GM12873 (cell line): ENCODE results near the gene SYMPK.

Source experiments
- TF ChIP-seq, protein P1 (sequence below): IDR thresholded peaks from 2 replicates; pipeline ENCODE4 v1.5.1; 2012; ENCODE audit warnings: low read depth, mild to moderate bottlenecking, moderate library complexity, low read length, control low read depth; ENCODE audit not compliant: insufficient read depth; ENCODE audit errors: missing control alignments

SYMPK gene

DNA sequence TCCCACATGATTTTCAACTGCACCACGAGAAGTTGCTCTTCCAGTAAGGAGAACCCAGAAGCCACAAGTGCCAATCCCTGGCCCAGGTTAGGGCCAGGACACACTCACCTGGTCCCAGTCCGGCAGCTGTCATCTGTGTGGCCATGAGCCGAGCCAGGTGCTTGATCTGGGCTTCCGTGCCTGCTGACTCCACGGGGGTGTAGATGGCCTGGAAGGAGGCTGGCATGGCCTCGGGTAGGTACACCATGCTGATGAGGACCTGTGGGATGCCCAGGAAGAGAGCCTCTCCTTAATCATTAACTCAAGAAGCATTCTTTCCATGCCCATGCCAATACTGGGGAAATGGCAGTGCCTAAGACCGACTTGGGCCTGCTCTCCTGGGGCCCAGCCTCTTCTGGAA lies 28.0 kb downstream of the SYMPK start:
- TF ChIP-seq, protein P1, sequence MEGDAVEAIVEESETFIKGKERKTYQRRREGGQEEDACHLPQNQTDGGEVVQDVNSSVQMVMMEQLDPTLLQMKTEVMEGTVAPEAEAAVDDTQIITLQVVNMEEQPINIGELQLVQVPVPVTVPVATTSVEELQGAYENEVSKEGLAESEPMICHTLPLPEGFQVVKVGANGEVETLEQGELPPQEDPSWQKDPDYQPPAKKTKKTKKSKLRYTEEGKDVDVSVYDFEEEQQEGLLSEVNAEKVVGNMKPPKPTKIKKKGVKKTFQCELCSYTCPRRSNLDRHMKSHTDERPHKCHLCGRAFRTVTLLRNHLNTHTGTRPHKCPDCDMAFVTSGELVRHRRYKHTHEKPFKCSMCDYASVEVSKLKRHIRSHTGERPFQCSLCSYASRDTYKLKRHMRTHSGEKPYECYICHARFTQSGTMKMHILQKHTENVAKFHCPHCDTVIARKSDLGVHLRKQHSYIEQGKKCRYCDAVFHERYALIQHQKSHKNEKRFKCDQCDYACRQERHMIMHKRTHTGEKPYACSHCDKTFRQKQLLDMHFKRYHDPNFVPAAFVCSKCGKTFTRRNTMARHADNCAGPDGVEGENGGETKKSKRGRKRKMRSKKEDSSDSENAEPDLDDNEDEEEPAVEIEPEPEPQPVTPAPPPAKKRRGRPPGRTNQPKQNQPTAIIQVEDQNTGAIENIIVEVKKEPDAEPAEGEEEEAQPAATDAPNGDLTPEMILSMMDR = no peak

DNA sequence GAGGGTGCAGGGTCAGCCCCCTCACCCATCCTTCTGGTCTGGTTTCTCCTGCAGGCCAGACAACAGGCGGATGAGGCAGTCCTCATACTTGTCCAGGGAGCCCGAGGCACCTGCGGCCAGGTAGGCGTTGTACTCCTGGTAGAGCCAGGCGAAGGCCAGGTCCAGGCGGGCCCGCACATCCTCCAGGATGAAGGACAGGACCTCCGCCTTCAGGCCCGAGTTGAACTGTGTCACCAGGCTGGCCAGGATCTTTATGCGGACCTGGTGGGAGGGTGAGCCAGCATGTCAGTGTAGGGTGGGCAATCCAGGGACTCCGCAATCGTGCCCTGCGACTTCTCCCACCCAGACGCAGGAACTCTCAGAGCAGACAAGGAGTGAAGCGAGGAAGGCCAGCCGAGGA lies 34.0 kb downstream of the SYMPK start:
- TF ChIP-seq, protein P1 = no peak

DNA sequence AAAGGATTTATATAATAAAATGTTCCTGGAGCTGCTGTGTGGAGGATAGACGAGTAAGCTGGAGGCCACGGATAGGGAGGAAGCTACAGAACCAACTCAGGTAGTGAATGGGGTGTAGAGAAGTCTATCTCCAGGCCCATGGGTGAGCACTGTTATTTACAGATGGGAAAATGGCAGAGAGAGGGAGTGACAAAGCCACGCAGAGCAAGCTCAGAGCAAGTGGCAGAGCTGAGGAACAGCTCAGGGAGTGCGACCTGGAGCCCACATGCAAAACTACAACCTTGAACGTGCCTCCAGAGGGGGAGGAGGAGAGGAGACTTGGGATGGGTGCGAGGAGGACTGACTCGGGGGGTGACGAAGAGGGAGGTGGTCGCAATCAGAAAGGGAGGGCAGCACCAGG lies 34.4 kb downstream of the SYMPK start:
- TF ChIP-seq, protein P1 = no peak

DNA sequence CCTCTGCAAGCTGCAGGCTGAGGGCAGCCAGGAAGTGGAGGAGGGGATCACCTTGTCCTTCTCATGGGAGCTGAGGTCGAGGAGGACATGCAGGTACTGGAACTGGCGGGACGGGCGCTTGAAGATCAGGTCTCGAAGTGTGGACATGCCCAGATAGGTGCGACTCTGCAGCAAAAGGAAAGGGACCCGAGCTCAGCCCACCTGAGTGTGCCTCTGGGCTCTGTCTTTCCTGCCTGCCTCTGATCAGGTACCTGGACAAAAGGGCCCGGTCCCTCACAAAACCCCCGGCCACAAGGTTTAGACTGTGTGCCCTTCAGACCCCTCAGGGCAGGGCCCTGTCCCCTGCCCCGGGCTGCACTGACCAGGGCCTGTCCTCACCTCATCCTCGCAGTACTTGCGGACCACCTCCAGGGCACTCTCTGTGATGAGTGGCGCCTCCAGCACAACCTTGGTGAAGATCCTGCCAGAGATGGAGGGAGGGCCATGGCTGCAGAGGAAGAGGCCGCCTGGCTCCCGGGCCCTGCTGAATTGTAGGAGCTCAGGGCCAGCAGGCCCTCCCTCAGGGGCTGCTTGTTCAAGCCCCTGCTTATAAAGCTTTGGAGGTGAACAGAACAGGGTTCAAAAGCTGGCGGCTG lies 35.4 kb downstream of the SYMPK start:
- TF ChIP-seq, protein P1 = no peak

DNA sequence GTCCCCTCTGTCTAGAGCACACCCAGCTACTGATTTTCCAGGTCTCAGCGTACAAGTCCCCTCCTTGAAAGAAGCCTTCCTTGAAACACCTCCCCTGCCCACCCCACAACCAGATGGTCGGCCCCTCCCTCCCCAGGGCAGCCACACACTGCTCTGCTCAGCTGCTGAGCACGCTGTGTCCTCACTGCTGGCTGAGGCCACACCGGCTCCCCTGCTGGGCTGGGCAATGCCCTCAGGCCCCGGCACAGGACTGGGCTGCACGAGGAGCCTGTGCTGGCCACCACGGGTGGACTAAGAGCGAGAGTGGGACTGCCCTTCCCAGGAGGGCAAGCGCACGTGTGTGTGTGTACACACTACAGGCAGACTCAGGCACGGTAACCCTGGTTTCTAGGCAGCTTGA lies 36.0 kb downstream of the SYMPK start:
- TF ChIP-seq, protein P1 = no peak

DNA sequence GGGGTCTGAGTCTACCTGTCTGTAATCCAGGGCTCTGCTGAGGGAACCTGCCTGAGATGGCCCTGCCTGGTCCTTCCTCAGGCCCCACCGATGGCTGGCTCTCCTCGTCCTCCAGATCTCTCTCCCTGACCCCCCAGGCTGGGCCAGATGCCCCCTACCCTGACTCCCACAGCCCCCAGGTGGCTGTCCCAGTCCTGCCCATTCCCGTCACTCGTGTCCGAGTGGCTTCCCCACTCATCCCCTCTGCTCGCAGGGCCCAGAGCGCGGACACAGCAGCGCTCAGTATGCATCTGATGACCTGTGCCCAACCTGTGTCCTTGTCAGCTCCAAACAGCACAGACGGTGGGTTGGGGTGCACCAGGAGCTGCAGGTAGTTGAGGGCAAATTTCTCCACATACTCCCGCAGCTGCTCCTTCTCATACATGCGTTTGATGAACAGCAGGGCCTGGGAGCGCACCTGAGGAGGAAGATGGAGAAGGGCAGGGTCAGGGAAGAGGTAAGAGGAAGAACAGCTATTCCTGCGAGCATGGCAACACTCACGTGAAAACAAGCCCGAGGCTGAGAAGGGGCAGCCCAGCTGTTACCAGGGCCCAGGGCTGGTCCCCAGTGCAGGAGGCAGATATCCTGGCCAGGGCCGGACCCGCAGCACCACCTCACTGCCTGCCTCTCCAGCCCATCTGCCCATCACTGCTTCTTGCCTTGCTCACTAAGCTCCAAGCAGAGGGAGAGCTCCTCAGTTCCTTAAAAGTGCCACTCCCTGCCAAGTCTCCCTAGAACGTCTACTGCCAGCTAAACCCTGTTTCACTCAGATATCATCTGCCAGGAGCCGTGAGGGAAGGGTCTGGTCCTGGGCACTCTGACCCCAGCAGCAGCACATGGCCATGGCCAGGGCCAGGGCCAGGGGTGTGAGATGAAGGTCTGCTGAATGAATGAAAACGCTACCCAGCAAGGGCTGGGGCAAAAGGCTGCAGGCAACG lies 36.7 kb downstream of the SYMPK start:
- TF ChIP-seq, protein P1 = no peak

DNA sequence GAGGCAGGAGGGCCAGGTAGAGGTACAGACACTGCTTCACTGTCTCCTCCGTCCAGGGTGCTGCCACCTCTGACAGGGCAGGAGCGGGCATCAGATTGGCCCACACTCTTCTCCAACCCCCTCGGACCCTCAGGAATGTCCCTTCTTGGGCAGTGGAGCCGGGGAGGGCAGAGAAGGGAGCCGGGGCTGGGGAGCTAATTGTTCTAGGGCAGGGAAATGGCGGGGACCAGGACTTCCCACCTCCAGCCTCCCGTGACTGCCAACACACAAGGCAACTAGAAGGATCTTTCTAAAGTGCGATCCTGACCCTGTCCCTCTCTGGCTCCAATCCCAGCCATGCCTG lies 37.7 kb downstream of the SYMPK start:
- TF ChIP-seq, protein P1 = no peak
